HepG2 (cell line): ENCODE measurements around the gene PLCG1. TPM values are rescaled to one million over a fixed set of nuclear protein-coding genes. Genes with fewer than 3 reads are reported as not detected.

Experiments
- ARID4A ChIP-seq: sonication (generic); formaldehyde crosslinking; IDR thresholded peaks from 2 replicates; pipeline ENCODE4 v1.5.0; 2020; ENCODE audit warnings: mild to moderate bottlenecking, missing genetic modification reagents, borderline replicate concordance
- ARNTL ChIP-seq: sonication (generic); formaldehyde crosslinking; IDR thresholded peaks from 2 replicates; pipeline ENCODE4 v1.4.0; 2020; ENCODE audit warnings: mild to moderate bottlenecking, missing genetic modification reagents
- BRCA1 ChIP-seq: sonication (generic); formaldehyde crosslinking; IDR thresholded peaks from 2 replicates; pipeline ENCODE4 v1.4.0; 2020; ENCODE audit warnings: missing genetic modification reagents
- HIVEP1 ChIP-seq: sonication (generic); formaldehyde crosslinking; IDR thresholded peaks from 2 replicates; pipeline ENCODE4 v1.4.0; 2020; ENCODE audit warnings: mild to moderate bottlenecking, missing genetic modification reagents
- IRX3 ChIP-seq: sonication (generic); formaldehyde crosslinking; IDR thresholded peaks from 2 replicates; pipeline ENCODE4 v1.8.1; 2023; ENCODE audit warnings: mild to moderate bottlenecking, low read depth, missing genetic modification reagents, borderline replicate concordance
- PHF21A ChIP-seq: sonication (generic); formaldehyde crosslinking; IDR thresholded peaks from 2 replicates; pipeline ENCODE4 v1.5.0; 2020; ENCODE audit warnings: mild to moderate bottlenecking, missing genetic modification reagents
- POLR2A ChIP-seq, 2 experiments: IDR thresholded peaks; 2 replicates each; pipeline ENCODE4 v1.6.1; 2011; ENCODE audit warnings: low read depth in 2 of 2, low read length in 2 of 2, mild to moderate bottlenecking in 1 of 2, moderate library complexity in 1 of 2; ENCODE audit not compliant: insufficient read depth in 1 of 2
- RARA ChIP-seq: IDR thresholded peaks from 2 replicates; pipeline ENCODE4 v1.6.1; 2016; ENCODE audit warnings: missing genetic modification reagents, missing compliant biosample characterization
- U2AF2 ChIP-seq: fragments of 200-400 bp; formaldehyde crosslinking; IDR thresholded peaks from 2 replicates; pipeline ENCODE4 v1.6.1; 2017; ENCODE audit warnings: low read depth, mild to moderate bottlenecking, low read length
- ZKSCAN5 ChIP-seq: sonication (generic); formaldehyde crosslinking; IDR thresholded peaks from 2 replicates; pipeline ENCODE4 v1.5.1; 2020; ENCODE audit warnings: mild to moderate bottlenecking, missing genetic modification reagents
- ZNF180 ChIP-seq: sonication (generic); formaldehyde crosslinking; IDR thresholded peaks from 2 replicates; pipeline ENCODE4 v1.4.0; 2020; ENCODE audit warnings: low read depth, missing genetic modification reagents, borderline replicate concordance
- ZNF274 ChIP-seq: sonication (generic); formaldehyde crosslinking; IDR thresholded peaks from 2 replicates; pipeline ENCODE4 v1.5.1; 2020; ENCODE audit warnings: mild to moderate bottlenecking, missing genetic modification reagents
- ZNF451 ChIP-seq: sonication (generic); formaldehyde crosslinking; IDR thresholded peaks from 2 replicates; pipeline ENCODE4 v1.5.0; 2020; ENCODE audit warnings: mild to moderate bottlenecking, missing genetic modification reagents
- ZNF549 ChIP-seq: sonication (generic); formaldehyde crosslinking; IDR thresholded peaks from 2 replicates; pipeline ENCODE4 v1.5.0; 2020; ENCODE audit warnings: missing genetic modification reagents
- ZNF564 ChIP-seq: sonication (generic); formaldehyde crosslinking; IDR thresholded peaks from 2 replicates; pipeline ENCODE4 v1.8.1; 2023; ENCODE audit warnings: mild to moderate bottlenecking, missing genetic modification reagents
- ZNF703 ChIP-seq: sonication (generic); formaldehyde crosslinking; IDR thresholded peaks from 2 replicates; pipeline ENCODE4 v1.5.1; 2020; ENCODE audit warnings: missing genetic modification reagents, mild to moderate bottlenecking, moderate library complexity, borderline replicate concordance
- ZNF704 ChIP-seq: sonication (generic); formaldehyde crosslinking; IDR thresholded peaks from 2 replicates; pipeline ENCODE4 v1.8.1; 2023; ENCODE audit warnings: mild to moderate bottlenecking, inconsistent platforms, moderate library complexity, missing genetic modification reagents, borderline replicate concordance
- polyA plus RNA-seq, 8 experiments: library from polyadenylated mRNA; depleted of rRNA in 3 of 8; stranded (reverse) in 7 of 8; unstranded in 1 of 8; fragments of >200 nt; fragmentation: Illumina TruSeq in 4 of 8; extraction: Trizol in 4 of 8; gene quantifications; 2 replicates each; pipeline versions ENCODE4 v1.2.1 to v1.2.3, GENCODE V29; 2011 to 2016; ENCODE audit warnings: low read depth in 4 of 8, missing spikeins in 1 of 8, mixed read lengths in 1 of 8; ENCODE audit not compliant: insufficient read depth in 1 of 8
- total RNA-seq, 5 experiments: library from RNA; depleted of rRNA; stranded (reverse); fragments of >200 nt; fragmentation: Illumina TruSeq; extraction: Trizol; gene quantifications; 2 replicates each; pipeline ENCODE4 v1.2.3, GENCODE V29; 2016; ENCODE audit warnings: low read depth in 1 of 5
- TF ChIP-seq, protein P1 (sequence below): sonication (generic); formaldehyde crosslinking; IDR thresholded peaks from 2 replicates; pipeline ENCODE4 v1.8.0; 2022; ENCODE audit warnings: missing genetic modification reagents, mild to moderate bottlenecking, moderate library complexity, borderline replicate concordance
- TF ChIP-seq, protein P2 (sequence below): sonication (generic); formaldehyde crosslinking; IDR thresholded peaks from 2 replicates; pipeline ENCODE4 v1.4.0; 2020; ENCODE audit warnings: missing genetic modification reagents, borderline replicate concordance
- TF ChIP-seq, protein P3 (sequence below): IDR thresholded peaks from 2 replicates; pipeline ENCODE4 v1.6.1; 2016; ENCODE audit warnings: mild to moderate bottlenecking, missing biosample characterization, missing genetic modification reagents

The PLCG1 gene
- total and polyA plus RNA-seq, 2 of the 13 experiments (the other 11 are each of a cell fraction or from before 2014, with no cell fraction given): 85.3 to 158 TPM

DNA sequence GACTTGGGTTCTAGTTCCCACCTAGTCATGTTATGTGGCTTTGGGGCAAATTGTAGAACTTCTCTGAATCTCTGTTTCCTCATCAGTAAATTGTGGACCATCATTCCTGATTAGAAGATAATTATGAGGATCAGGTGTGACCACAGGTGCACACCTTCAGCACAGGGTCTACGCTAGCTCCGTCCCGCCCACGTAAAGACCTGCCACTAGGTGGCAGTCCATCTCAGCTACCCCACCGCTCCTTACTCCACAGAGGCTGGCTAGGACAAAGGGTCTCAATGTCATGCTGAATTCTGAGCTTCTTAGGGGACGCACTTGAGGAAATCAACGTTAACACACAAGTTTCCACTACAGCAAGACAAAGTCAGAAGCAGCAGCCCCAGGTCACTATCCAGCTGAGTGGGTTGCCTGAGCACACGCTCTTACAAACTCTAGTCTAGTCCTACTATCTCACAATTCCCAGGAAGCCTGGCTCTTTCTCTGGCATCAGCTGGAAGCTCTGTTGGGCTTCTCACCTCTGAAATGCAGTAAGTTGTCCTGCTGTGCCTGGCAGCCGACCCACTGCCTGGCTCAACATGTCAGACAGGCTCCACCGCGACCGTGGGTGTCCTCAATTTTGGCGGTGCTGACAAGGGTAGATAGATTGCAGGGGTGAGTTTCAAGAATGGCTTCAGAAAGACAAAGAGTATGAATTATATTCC lies 2.0 kb upstream of the PLCG1 start (continued):
- TF ChIP-seq HIVEP1 (CRISPR knock-in tag) (peak; percentile 43; the same call in 1 of the 2 replicates), RARA (CRISPR knock-in tag) (peak; percentile 34), ARID4A (CRISPR knock-in tag) (peak; percentile 18; the same call in 1 of the 2 replicates), IRX3 (CRISPR knock-in tag) (no peak), ZNF274 (CRISPR knock-in tag) (peak; percentile 78; the same call in 1 of the 2 replicates), U2AF2 (no peak), POLR2A (IDR thresholded peaks at IDR 0.05; ENCODE audit: insufficient read depth in 1 of 2, low read depth in 2 of 2, low read length in 2 of 2) (no peak), ZNF180 (no peak), ZNF564 (CRISPR knock-in tag) (no peak), ARNTL (no peak), PHF21A (CRISPR knock-in tag) (no peak), ZNF549 (CRISPR knock-in tag) (no peak), ZNF703 (CRISPR knock-in tag) (no peak), BRCA1 (CRISPR knock-in tag) (no peak), ZNF704 (CRISPR knock-in tag) (no peak), ZKSCAN5 (CRISPR knock-in tag) (no peak), ZNF451 (CRISPR knock-in tag) (no peak)
- TF ChIP-seq, protein P1, sequence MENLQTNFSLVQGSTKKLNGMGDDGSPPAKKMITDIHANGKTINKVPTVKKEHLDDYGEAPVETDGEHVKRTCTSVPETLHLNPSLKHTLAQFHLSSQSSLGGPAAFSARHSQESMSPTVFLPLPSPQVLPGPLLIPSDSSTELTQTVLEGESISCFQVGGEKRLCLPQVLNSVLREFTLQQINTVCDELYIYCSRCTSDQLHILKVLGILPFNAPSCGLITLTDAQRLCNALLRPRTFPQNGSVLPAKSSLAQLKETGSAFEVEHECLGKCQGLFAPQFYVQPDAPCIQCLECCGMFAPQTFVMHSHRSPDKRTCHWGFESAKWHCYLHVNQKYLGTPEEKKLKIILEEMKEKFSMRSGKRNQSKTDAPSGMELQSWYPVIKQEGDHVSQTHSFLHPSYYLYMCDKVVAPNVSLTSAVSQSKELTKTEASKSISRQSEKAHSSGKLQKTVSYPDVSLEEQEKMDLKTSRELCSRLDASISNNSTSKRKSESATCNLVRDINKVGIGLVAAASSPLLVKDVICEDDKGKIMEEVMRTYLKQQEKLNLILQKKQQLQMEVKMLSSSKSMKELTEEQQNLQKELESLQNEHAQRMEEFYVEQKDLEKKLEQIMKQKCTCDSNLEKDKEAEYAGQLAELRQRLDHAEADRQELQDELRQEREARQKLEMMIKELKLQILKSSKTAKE: no peak
- TF ChIP-seq, protein P2, sequence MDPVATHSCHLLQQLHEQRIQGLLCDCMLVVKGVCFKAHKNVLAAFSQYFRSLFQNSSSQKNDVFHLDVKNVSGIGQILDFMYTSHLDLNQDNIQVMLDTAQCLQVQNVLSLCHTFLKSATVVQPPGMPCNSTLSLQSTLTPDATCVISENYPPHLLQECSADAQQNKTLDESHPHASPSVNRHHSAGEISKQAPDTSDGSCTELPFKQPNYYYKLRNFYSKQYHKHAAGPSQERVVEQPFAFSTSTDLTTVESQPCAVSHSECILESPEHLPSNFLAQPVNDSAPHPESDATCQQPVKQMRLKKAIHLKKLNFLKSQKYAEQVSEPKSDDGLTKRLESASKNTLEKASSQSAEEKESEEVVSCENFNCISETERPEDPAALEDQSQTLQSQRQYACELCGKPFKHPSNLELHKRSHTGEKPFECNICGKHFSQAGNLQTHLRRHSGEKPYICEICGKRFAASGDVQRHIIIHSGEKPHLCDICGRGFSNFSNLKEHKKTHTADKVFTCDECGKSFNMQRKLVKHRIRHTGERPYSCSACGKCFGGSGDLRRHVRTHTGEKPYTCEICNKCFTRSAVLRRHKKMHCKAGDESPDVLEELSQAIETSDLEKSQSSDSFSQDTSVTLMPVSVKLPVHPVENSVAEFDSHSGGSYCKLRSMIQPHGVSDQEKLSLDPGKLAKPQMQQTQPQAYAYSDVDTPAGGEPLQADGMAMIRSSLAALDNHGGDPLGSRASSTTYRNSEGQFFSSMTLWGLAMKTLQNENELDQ (CRISPR knock-in tag): no peak
- TF ChIP-seq, protein P3, sequence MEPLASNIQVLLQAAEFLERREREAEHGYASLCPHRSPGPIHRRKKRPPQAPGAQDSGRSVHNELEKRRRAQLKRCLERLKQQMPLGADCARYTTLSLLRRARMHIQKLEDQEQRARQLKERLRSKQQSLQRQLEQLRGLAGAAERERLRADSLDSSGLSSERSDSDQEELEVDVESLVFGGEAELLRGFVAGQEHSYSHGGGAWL: 0 out of 2 replicates have a peak, but pooled peaks have one; percentile 33
